GM12878 (cell line): ENCODE results near the gene FAM193A. TPM values are rescaled to one million over a fixed set of nuclear protein-coding genes. Genes with fewer than 3 reads are reported as not detected.

ENCODE experiments used
- ATAC-seq: fragments of 200-7000 bp; cut with Tn5 transposase; 3 replicates; pipeline ENCODE4 v1.9.1; 2020; ENCODE audit warnings: mild to moderate bottlenecking, moderate library complexity
- BruUV-seq: library from RNA; stranded (reverse); fragments of 400-500 nt; replicated peaks from 2 replicates; lab custom pipeline; 2021; lab: Mats Ljungman, UMichigan
- CTCF ChIA-PET: fragments of 300-600 bp; sonication (Branson Sonifier 250); formaldehyde crosslinking; extraction: SDS; loops from one replicate; lab custom pipeline; 2021; ENCODE audit warnings: inconsistent platforms; lab: Yijun Ruan, JAX
- POLR2A ChIA-PET: fragments of 350-600 bp; formaldehyde crosslinking; extraction: SDS; loops from one replicate; lab custom pipeline; 2021; ENCODE audit warnings: inconsistent platforms; lab: Charles Lee
- RAD21 ChIA-PET: fragments of 300-600 bp; sonication (Branson Sonifier 250); formaldehyde crosslinking; loops from one replicate; lab custom pipeline; 2023; ENCODE audit warnings: antibody characterized with exemption; ENCODE audit not compliant: unreplicated experiment; lab: Charles Lee
- SMC1A ChIA-PET: fragments of 300-600 bp; sonication (Branson Sonifier 250); formaldehyde crosslinking; loops from one replicate; lab custom pipeline; 2023; ENCODE audit not compliant: unreplicated experiment, uncharacterized antibody; lab: Charles Lee
- DNase-seq: peaks from one replicate; pipeline ENCODE4 v3.0.0-alpha.2; 2011; ENCODE audit warnings: low read depth, low spot score
- FAIRE-seq: peaks from 3 replicates; lab custom pipeline; 2011; peaks lifted over from hg19 to GRCh38; lab: Jason Lieb, UNC
- H2AFZ ChIP-seq: 2 replicates; pipeline ENCODE4 v1.6.0; 2011; ENCODE audit warnings: low read depth, low read length, control low read depth; ENCODE audit not compliant: control insufficient read depth
- H3K27ac ChIP-seq: 2 replicates; pipeline ENCODE4 v1.5.1; 2011; ENCODE audit warnings: control low read depth; ENCODE audit not compliant: control insufficient read depth, insufficient read depth
- H3K27me3 ChIP-seq, 2 experiments: replicated peaks in 1 of 2; 2 replicates each; pipeline versions ENCODE4 v1.6.0 to v1.6.1; 2011; ENCODE audit warnings: low read length in 1 of 2; ENCODE audit not compliant: control insufficient read depth in 2 of 2, insufficient read depth in 2 of 2
- H3K36me3 ChIP-seq, 2 experiments: 2 replicates each; pipeline ENCODE4 v1.5.1; 2011; ENCODE audit warnings: low read length in 1 of 2; ENCODE audit not compliant: control insufficient read depth in 2 of 2, insufficient read depth in 2 of 2
- H3K4me1 ChIP-seq: 2 replicates; pipeline ENCODE4 v1.6.1; 2011; ENCODE audit warnings: mild to moderate bottlenecking, low read length, moderate library complexity, mixed read lengths; ENCODE audit not compliant: control insufficient read depth, insufficient read depth
- H3K4me2 ChIP-seq: 2 replicates; pipeline ENCODE4 v1.6.0; 2011; ENCODE audit warnings: control low read depth; ENCODE audit not compliant: control insufficient read depth, insufficient read depth
- H3K4me3 ChIP-seq: fragments of 200-600 bp; sonication (generic); 2 replicates; pipeline ENCODE4 v1.5.1; 2016
- H3K79me2 ChIP-seq: 2 replicates; pipeline ENCODE4 v1.6.0; 2011; ENCODE audit warnings: low read length; ENCODE audit not compliant: control insufficient read depth, insufficient read depth
- H3K9ac ChIP-seq: 2 replicates; pipeline ENCODE4 v1.8.0; 2011; ENCODE audit warnings: low read length, control low read depth, mixed read lengths; ENCODE audit not compliant: control insufficient read depth, insufficient read depth
- H3K9me3 ChIP-seq: replicated peaks from 3 replicates; pipeline ENCODE4 v1.5.1; 2011; ENCODE audit warnings: mild to moderate bottlenecking, low read length; ENCODE audit not compliant: control insufficient read depth, insufficient read depth
- H4K20me1 ChIP-seq: 2 replicates; pipeline ENCODE4 v1.6.0; 2011; ENCODE audit not compliant: control insufficient read depth, insufficient read depth
- BHLHE40 ChIP-seq, 2 experiments: fragments of 450-650 bp in 1 of 2; IDR thresholded peaks; 2 replicates each; pipeline ENCODE4 v1.6.1; 2011 to 2017; ENCODE audit warnings: low read depth in 2 of 2, borderline replicate concordance in 1 of 2, improper control_type of control experiment in 1 of 2, low read length in 1 of 2, mild to moderate bottlenecking in 1 of 2
- DPF2 ChIP-seq: fragments of 450-650 bp; IDR thresholded peaks from 2 replicates; pipeline ENCODE4 v1.6.1; 2017; ENCODE audit warnings: mild to moderate bottlenecking
- HDAC6 ChIP-seq: fragments of 200-600 bp; sonication (generic); IDR thresholded peaks from one replicate; pipeline ENCODE4 v1.8.0; 2017; ENCODE audit warnings: antibody characterized with exemption; ENCODE audit not compliant: unreplicated experiment
- MTA2 ChIP-seq: fragments of 450-650 bp; IDR thresholded peaks from 2 replicates; pipeline ENCODE4 v1.6.1; 2016; ENCODE audit warnings: low read depth, mild to moderate bottlenecking, moderate library complexity
- NFYA ChIP-seq: IDR thresholded peaks from 2 replicates; pipeline ENCODE4 v1.6.1; 2011; ENCODE audit warnings: low read depth, mild to moderate bottlenecking, low read length, improper control_type of control experiment, borderline replicate concordance
- POLR2AphosphoS2 ChIP-seq: IDR thresholded peaks from 2 replicates; pipeline ENCODE4 v1.6.1; 2011; ENCODE audit warnings: low read depth, mild to moderate bottlenecking, low read length, improper control_type of control experiment, moderate library complexity
- RAD51 ChIP-seq: fragments of 450-650 bp; IDR thresholded peaks from 2 replicates; pipeline ENCODE4 v1.6.1; 2016; ENCODE audit warnings: moderate library complexity, mild to moderate bottlenecking, inconsistent platforms
- RCOR1 ChIP-seq: conservative IDR thresholded peaks from 2 replicates; pipeline ENCODE4 v1.6.1; 2012; ENCODE audit warnings: low read depth, low read length, improper control_type of control experiment
- SUZ12 ChIP-seq: fragments of 200-600 bp; sonication (generic); IDR thresholded peaks from one replicate; pipeline ENCODE4 v1.6.1; 2018; ENCODE audit warnings: antibody characterized with exemption, mild to moderate bottlenecking; ENCODE audit not compliant: unreplicated experiment
- TAF1 ChIP-seq: IDR thresholded peaks from 2 replicates; pipeline ENCODE4 v1.6.1; 2011; ENCODE audit warnings: mild to moderate bottlenecking, low read depth, low read length, borderline replicate concordance
- TCF12 ChIP-seq: IDR thresholded peaks from 2 replicates; pipeline ENCODE4 v1.6.1; 2011; ENCODE audit warnings: low read depth, mild to moderate bottlenecking, low read length
- ZNF622 ChIP-seq: fragments of 450-650 bp; IDR thresholded peaks from 2 replicates; pipeline ENCODE4 v1.6.1; 2017; ENCODE audit warnings: mild to moderate bottlenecking, inconsistent platforms
- WGBS: methylation state at CpG from one replicate; pipeline ENCODE4 v1.1.6; 2016; ENCODE audit warnings: low lambda C conversion rate; ENCODE audit not compliant: insufficient replicate concordance, insufficient coverage; ENCODE audit errors: missing lambda C conversion rate; 5-methylcytosine and 5-hydroxymethylcytosine counted together
- in situ Hi-C: fragments of 300-500 bp; cut with MboI; formaldehyde crosslinking; loops from 9 replicates; pipeline ENCODE4 v1.14.3; 2018; ENCODE audit warnings: mixed read lengths
- intact Hi-C: fragments of 100-400 bp; cut with micrococcal nuclease; formaldehyde crosslinking; loops from one replicate; pipeline ENCODE4 v1.14.2; 2022; ENCODE audit not compliant: unreplicated experiment
- polyA plus RNA-seq, 11 experiments: library from polyadenylated mRNA; depleted of rRNA in 4 of 11; unstranded in 6 of 11; stranded (reverse) in 5 of 11; fragments of >200 nt; fragmentation: Nextera tagmentation in 4 of 11; fragmentation: Illumina TruSeq in 1 of 11; extraction: Ambion mirVana in 4 of 11; extraction: Trizol in 1 of 11; gene quantifications; 1 replicate in 1 of 11; 2 replicates in 10 of 11; pipeline versions ENCODE4 v1.2.1 to v1.2.3, GENCODE V29; 2011 to 2016; ENCODE audit warnings: inconsistent platforms in 2 of 11, missing spikeins in 2 of 11, low read depth in 1 of 11
- total RNA-seq, 4 experiments: library from RNA; depleted of rRNA in 3 of 4; stranded (reverse); fragments of >200 nt in 3 of 4; fragmentation: Illumina TruSeq in 1 of 4; extraction: Trizol in 1 of 4; gene quantifications; 2 replicates each; pipeline versions ENCODE4 v1.2.1 to v1.2.3, GENCODE V29; 2013 to 2021
- TF ChIP-seq, protein P1 (sequence below): fragments of 450-650 bp; IDR thresholded peaks from 2 replicates; pipeline ENCODE4 v1.6.1; 2017; ENCODE audit warnings: mild to moderate bottlenecking, moderate library complexity
- TF ChIP-seq, protein P2 (sequence below): IDR thresholded peaks from 2 replicates; pipeline ENCODE4 v1.6.1; 2011; ENCODE audit warnings: borderline replicate concordance, low read depth, mild to moderate bottlenecking, moderate library complexity, mixed read lengths, low read length; ENCODE audit not compliant: insufficient read depth; ENCODE audit errors: extremely low read length
- TF ChIP-seq, protein P3 (sequence below), 3 experiments: IDR thresholded peaks in 2 of 3; conservative IDR thresholded peaks in 1 of 3; 2 replicates each; pipeline ENCODE4 v1.5.1; 2011; ENCODE audit warnings: low read depth in 3 of 3, low read length in 3 of 3, mild to moderate bottlenecking in 3 of 3, control low read depth in 2 of 3, moderate library complexity in 2 of 3, inconsistent platforms in 1 of 3, mixed read lengths in 1 of 3; ENCODE audit not compliant: control insufficient read depth in 2 of 3, insufficient read depth in 1 of 3; ENCODE audit errors: extremely low read depth in 1 of 3
- TF ChIP-seq, protein P4 (sequence below): IDR thresholded peaks from 2 replicates; pipeline ENCODE4 v1.6.1; 2012; ENCODE audit warnings: low read depth, low read length, improper control_type of control experiment

Gene FAM193A
- total and polyA plus RNA-seq, 10 of the 15 experiments (the other 5 are each of a cell fraction or from before 2014, with no cell fraction given), result 0.52 to 23.3 (median 7.4) TPM

DNA sequence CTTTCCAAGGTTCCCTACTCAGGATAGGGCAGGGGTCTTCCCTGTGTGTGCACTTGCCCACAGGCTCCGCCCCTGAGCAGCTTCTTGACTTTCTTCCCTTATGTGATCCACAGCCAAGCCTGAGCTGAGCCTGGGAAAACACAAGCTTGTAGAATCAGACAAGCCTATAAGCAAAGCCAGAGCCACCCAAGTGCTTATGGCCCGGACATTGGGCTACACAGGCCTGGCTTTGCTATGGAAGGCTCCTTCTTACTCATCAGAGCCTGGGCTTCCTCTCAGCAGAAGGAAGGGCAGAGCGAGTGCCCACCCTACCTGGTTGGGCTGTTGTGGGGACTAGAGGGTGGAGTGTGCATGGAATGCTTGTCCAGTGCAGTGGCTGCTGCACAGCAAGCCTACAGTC is 221.0 kb downstream of the FAM193A start:
- RAD21 ChIA-PET, result interaction anchor here (1.2 to 2.5 kb wide), 2 partner anchors 11 to 108 kb away, joined by 3 to 12 read pairs; no protein-coding TSS in a partner anchor
- H3K79me2 ChIP-seq, result peaks cover 31% of the 10 kb centered on the region
- H3K27me3 ChIP-seq, result no peaks in the 10 kb centered on the region
- POLR2A ChIA-PET, result interaction anchor here (2.5 kb wide), 1 partner anchor 11 kb away, joined by 18 read pairs; no protein-coding TSS in a partner anchor
- SMC1A ChIA-PET, result interaction anchor here (1.0 to 2.0 kb wide), 2 partner anchors 61 to 196 kb away, joined by 3 to 5 read pairs; no protein-coding TSS in a partner anchor
- no peak overlapping the region for H3K4me2 ChIP-seq
- CTCF ChIA-PET, result interaction anchor here (0.9 to 1.9 kb wide), 4 partner anchors 11 to 66 kb away, joined by 3 to 4 read pairs (median 4); no protein-coding TSS in a partner anchor
- no TSS peak for BruUV-seq
- TF ChIP-seq MTA2 (no peak), HDAC6 (no peak), DPF2 (no peak), SUZ12 (no peak), NFYA (no peak), POLR2AphosphoS2 (no peak), TCF12 (no peak), TAF1 (no peak), RAD51 (no peak), ZNF622 (no peak), RCOR1 (no peak), BHLHE40 (IDR thresholded peaks at IDR 0.05; ENCODE audit: borderline replicate concordance in 1 of 2, low read depth in 2 of 2, low read length in 1 of 2) (no peak)
- TF ChIP-seq, protein P1, sequence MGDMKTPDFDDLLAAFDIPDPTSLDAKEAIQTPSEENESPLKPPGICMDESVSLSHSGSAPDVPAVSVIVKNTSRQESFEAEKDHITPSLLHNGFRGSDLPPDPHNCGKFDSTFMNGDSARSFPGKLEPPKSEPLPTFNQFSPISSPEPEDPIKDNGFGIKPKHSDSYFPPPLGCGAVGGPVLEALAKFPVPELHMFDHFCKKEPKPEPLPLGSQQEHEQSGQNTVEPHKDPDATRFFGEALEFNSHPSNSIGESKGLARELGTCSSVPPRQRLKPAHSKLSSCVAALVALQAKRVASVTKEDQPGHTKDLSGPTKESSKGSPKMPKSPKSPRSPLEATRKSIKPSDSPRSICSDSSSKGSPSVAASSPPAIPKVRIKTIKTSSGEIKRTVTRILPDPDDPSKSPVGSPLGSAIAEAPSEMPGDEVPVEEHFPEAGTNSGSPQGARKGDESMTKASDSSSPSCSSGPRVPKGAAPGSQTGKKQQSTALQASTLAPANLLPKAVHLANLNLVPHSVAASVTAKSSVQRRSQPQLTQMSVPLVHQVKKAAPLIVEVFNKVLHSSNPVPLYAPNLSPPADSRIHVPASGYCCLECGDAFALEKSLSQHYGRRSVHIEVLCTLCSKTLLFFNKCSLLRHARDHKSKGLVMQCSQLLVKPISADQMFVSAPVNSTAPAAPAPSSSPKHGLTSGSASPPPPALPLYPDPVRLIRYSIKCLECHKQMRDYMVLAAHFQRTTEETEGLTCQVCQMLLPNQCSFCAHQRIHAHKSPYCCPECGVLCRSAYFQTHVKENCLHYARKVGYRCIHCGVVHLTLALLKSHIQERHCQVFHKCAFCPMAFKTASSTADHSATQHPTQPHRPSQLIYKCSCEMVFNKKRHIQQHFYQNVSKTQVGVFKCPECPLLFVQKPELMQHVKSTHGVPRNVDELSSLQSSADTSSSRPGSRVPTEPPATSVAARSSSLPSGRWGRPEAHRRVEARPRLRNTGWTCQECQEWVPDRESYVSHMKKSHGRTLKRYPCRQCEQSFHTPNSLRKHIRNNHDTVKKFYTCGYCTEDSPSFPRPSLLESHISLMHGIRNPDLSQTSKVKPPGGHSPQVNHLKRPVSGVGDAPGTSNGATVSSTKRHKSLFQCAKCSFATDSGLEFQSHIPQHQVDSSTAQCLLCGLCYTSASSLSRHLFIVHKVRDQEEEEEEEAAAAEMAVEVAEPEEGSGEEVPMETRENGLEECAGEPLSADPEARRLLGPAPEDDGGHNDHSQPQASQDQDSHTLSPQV, result no peak
- TF ChIP-seq, protein P2, sequence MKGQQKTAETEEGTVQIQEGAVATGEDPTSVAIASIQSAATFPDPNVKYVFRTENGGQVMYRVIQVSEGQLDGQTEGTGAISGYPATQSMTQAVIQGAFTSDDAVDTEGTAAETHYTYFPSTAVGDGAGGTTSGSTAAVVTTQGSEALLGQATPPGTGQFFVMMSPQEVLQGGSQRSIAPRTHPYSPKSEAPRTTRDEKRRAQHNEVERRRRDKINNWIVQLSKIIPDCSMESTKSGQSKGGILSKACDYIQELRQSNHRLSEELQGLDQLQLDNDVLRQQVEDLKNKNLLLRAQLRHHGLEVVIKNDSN, result no peak
- TF ChIP-seq, protein P3, sequence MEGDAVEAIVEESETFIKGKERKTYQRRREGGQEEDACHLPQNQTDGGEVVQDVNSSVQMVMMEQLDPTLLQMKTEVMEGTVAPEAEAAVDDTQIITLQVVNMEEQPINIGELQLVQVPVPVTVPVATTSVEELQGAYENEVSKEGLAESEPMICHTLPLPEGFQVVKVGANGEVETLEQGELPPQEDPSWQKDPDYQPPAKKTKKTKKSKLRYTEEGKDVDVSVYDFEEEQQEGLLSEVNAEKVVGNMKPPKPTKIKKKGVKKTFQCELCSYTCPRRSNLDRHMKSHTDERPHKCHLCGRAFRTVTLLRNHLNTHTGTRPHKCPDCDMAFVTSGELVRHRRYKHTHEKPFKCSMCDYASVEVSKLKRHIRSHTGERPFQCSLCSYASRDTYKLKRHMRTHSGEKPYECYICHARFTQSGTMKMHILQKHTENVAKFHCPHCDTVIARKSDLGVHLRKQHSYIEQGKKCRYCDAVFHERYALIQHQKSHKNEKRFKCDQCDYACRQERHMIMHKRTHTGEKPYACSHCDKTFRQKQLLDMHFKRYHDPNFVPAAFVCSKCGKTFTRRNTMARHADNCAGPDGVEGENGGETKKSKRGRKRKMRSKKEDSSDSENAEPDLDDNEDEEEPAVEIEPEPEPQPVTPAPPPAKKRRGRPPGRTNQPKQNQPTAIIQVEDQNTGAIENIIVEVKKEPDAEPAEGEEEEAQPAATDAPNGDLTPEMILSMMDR (IDR thresholded peaks at IDR 0.05 in 2 of 3, conservative IDR thresholded peaks at IDR 0.05 in 1 of 3; ENCODE audit: control insufficient read depth in 2 of 3, extremely low read depth in 1 of 3, insufficient read depth in 1 of 3, low read depth in 3 of 3, low read length in 3 of 3), result no peak
- TF ChIP-seq, protein P4, sequence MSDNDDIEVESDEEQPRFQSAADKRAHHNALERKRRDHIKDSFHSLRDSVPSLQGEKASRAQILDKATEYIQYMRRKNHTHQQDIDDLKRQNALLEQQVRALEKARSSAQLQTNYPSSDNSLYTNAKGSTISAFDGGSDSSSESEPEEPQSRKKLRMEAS, result no peak
- peaks cover 14% of the 10 kb centered on the region for H3K4me1 ChIP-seq
- ATAC-seq (no peak), DNase-seq (no peak), FAIRE-seq (no peak)
- no peak overlapping the region for H3K27ac ChIP-seq
- H3K36me3 ChIP-seq, result no peaks in the 10 kb centered on the region
- intact Hi-C loops (no loop called here), in situ Hi-C loops (loop anchor here (25.0 kb wide), 1 partner anchor 180 kb away; no protein-coding TSS in a partner anchor)
- H3K9me3 ChIP-seq, result no peaks in the 10 kb centered on the region
- no peak overlapping the region for H3K4me3 ChIP-seq
- no peak overlapping the region for H3K9ac ChIP-seq
- no peak overlapping the region for H2AFZ ChIP-seq
- H4K20me1 ChIP-seq, result peaks cover 6% of the 10 kb centered on the region; the same call in 1 of the 2 replicates
- WGBS, result 75% methylated on average over 3 of the region's 3 CpGs
